C4-2B (cell line): ENCODE results near the gene BMAL1.

Source experiments
- H3K27ac ChIP-seq: fragments of 450-650 bp; 2 replicates; pipeline ENCODE4 v1.5.1; 2017
- ZFX ChIP-seq: fragments of 450-650 bp; IDR thresholded peaks from 2 replicates; pipeline ENCODE4 v1.6.1; 2017
- TF ChIP-seq, protein P1 (sequence below): fragments of 450-650 bp; conservative IDR thresholded peaks from 2 replicates; pipeline ENCODE4 v1.5.1; 2017; ENCODE audit warnings: mild to moderate bottlenecking

Gene BMAL1

DNA sequence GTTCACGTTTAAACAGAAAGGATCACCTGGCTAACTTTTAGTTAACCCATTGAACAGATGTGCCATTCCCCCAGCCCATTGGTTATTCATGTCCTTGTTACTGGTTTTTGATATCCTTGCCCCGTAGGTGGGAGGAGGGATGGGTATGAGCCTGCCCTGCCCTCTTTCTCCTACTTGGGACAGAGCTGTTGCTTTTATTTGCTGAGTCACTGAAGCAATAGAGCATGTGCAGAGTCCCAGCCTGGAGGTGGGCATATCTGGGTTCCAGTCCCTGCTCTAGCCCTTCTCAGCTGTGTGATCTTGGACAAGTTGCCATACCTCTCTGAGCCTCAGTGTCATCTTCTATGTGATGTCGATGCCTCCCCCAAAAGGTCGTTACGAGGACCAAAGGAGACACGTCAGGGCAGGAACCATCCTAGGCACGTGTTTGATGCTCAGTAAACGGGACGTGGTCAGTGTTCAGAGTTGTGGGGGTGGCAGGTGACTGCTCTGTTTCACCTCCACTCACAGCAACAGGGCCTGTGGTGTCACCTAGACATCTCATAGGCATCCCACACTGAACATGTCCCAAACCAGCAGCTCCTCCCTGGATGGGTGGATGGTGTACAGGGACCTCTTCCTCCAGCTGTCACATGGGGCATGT lies 61.0 kb downstream of the BMAL1 start:
- peak overlapping the region; percentile 46 for H3K27ac ChIP-seq
- no peak for TF ChIP-seq ZFX
- TF ChIP-seq, protein P1, sequence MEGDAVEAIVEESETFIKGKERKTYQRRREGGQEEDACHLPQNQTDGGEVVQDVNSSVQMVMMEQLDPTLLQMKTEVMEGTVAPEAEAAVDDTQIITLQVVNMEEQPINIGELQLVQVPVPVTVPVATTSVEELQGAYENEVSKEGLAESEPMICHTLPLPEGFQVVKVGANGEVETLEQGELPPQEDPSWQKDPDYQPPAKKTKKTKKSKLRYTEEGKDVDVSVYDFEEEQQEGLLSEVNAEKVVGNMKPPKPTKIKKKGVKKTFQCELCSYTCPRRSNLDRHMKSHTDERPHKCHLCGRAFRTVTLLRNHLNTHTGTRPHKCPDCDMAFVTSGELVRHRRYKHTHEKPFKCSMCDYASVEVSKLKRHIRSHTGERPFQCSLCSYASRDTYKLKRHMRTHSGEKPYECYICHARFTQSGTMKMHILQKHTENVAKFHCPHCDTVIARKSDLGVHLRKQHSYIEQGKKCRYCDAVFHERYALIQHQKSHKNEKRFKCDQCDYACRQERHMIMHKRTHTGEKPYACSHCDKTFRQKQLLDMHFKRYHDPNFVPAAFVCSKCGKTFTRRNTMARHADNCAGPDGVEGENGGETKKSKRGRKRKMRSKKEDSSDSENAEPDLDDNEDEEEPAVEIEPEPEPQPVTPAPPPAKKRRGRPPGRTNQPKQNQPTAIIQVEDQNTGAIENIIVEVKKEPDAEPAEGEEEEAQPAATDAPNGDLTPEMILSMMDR, result no peak

DNA sequence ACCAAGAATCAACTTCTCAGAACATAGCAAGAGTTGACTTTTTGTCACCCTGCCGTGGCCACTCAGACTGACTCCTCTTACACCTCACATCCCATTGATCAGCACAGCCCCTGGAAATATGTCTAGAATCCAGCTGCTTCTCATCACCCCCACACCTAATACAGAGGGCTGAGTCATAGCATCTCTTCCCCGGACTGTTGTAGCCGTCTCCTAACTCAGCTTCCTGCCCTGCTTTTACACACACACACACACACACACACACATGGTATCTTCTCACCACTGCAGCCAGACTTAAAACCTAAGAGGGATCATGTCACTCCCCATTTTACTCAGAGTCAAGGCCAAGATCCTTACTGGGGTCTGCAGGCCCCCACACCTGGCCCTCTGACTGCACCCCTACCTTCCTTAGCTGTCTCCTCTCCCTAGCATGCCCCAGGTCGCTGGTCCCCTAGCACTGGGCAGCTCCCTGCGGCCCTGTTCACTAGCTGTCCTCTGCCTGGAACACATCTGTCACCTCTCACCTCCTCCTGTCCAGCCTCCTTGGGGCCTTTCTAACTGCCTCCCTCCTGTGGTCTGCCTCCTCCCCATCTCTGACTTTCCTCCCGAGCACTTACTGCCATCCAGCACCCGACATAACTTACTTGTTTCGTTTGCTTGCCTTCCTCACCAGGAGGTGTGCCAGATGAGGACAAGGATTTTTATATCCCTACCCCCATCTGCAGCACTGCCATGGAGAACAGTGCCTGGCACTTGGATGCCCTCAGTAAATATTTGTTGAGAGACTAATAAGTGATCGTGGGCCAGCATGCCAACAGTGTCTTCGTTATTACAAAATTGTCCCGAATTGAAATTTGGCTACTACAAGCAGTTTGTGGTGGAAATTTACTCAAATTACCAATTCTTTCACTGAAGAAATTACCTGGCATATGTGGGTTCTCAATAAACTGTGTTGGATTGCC lies 61.9 kb downstream of the BMAL1 start:
- peak overlapping the region; percentile 46 for H3K27ac ChIP-seq
- no peak for TF ChIP-seq ZFX
- TF ChIP-seq, protein P1, result no peak

DNA sequence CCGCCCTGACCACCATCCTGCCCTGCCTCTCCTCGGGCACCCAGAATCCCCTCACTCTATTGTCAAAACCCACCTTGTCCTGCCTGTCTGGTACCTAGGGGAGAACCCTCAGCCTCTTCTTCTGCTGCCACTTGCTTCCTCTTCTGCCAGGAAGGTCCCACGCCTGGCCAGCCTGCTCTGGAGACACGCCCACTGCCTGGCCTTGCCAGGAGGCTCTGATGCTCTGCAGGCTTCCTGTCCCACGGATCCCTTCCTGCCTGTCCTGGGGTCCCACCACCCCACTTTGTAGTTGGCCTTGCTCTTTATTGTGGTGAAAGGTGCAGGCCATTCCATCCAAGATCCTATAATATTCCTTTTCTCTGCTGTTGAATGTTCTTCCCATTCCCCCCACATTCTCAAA lies 63.4 kb downstream of the BMAL1 start:
- TF ChIP-seq ZFX, result no peak
- TF ChIP-seq, protein P1, result no peak
- H3K27ac ChIP-seq, result no peak overlapping the region

DNA sequence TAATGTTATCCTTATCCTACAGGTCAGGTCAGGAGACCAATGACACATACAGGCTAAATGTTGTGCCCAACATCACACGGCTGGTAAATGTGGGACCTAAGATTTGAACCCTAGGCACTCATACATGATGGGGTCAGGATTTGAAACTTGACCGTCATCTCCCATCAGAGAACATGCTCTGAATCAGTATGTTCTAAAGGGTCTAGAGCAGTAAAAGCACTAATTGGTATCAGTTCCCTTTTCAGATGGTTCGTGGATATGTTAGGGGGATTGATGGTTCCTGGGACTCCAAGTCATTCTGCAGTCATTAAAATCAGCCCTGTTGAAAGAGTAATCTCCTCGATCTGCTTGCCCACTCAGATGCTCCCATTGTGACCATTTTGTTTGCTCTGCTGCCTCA lies 65.5 kb downstream of the BMAL1 start:
- no peak overlapping the region for H3K27ac ChIP-seq
- TF ChIP-seq, protein P1, result no peak
- no peak for TF ChIP-seq ZFX

DNA sequence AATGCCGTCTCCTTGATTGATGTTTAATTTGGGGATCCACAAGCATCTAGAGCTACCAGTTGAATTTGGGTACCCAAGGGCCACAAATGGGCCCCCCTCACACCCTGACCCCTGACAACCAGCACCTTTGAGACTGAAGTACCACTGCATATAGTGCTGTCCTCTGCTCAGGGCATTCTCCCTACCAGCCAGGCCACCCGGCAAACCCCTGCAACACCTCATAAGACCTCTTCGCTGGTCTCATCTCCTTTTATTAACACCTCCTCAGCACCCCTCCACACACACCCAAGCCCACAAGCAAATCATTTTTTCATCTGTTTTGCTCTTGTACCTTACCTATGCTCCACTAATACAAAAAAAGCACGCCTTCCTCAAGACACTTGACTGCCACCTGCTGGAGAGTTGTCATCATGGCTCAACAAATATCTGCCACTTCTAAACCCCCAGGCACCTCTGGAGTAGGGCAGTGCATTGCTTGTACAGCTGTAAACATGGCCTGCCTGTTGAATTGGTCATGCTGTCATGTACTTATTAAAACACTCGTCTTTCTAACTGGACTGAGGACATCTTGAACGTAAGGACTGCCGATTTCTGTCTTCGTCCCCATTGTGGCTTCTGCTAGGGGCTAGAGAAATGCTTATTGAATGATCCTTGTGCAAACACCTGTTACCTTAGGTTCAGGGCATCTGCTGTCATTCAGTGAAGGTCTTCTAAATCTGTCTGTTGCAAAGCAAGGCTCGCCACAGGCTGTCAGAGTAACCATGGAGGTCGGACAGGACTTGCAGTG lies 66.5 kb downstream of the BMAL1 start:
- no peak overlapping the region for H3K27ac ChIP-seq
- TF ChIP-seq, protein P1, result peak; percentile 91
- no peak for TF ChIP-seq ZFX

DNA sequence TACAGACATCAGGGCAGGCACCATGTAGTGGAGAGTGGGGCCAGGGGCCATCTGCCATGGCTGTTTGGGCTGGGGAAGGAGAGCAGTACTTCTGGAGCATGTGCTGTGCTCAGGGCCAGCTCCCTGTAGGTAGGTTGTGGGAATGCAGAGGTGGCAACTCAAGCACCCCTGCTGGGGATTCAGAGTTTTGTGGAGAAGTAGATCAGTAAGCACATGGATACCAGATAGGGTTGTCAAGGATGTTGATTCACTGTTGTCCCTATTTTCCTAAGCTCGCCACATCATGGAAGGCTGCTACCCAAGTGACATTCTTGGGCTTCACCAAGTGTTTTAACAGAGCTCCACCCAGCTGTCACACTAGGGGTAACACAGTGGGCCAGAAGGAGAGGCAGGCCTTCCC lies 67.2 kb downstream of the BMAL1 start:
- H3K27ac ChIP-seq, result no peak overlapping the region
- TF ChIP-seq ZFX, result no peak
- TF ChIP-seq, protein P1, result no peak

DNA sequence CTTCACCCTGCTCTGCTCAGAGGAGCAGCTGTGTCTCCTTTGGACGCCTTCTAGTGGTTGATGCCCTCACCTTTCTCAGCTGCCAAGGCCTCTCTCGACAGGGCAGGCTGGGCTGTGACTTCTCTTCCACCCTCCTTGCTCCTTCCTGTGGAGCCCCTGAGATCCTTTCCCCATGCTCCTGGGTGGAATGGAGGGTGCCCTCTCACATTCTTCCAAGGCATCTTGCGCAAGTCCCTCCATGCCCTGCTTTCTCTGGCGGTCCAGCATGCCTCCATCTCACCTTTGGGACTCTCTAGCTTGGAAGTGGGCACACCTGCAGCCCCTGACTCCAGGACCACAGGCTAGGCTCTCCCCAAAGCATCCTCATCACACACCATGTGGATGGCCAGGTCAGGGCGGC lies 68.9 kb downstream of the BMAL1 start:
- TF ChIP-seq ZFX, result no peak
- TF ChIP-seq, protein P1, result no peak
- no peak overlapping the region for H3K27ac ChIP-seq
